ENCODE measurements around the gene PMF1.

PMF1 gene

DNA sequence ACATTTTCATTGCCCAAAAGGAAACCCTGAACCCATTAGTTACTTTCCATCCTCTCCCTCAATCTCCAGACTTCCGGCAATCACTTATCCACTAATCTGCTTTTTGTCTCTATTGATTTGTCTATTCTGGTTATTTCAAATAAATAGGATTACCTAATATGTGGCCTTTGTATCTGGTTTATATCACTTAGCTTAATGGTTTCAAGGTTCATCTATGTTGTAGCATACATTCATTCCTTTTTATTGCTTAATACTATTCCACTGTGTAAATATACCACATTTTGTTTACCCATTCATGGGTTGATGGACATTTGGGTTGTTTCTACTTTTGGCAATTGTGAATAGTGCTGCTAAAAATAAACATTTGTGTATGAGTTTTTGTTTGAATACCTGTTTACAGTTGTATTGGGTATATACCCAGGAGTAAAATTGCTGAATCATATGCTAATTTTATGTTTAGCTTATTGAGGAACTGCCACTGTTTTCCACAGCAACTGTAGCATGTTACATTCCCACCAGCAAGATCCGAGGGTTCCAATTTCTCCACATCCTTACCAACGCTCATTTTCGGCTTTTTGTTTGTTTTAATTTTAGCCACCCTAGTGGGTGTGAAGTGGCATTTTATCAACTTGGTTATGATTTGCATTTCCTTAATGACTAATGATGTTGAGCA lies 21.4 kb upstream of the PMF1 start (continued):
- TF ChIP-seq PATZ1 (CRISPR knock-in tag; IDR thresholded peaks at IDR 0.05; ENCODE audit: borderline replicate concordance) = no peak

DNA sequence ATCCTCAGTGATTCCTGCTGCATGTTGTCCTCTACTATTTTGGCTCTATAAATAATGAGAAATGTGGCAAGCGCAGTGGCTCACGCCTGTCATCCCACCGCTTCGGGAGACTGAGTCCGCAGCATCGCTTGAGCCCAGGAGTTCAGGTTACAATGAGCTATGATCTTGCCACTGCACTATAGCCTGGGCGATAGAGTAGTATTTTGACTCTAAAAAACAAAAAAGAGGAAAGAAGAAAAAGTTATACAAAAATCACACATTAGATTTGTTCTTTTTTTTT lies 19.7 kb upstream of the PMF1 start:
- ATAC-seq = no peak

GRCh38 chr1:156193488-156194299 lies 19.1 kb upstream of the PMF1 start, which contains the start of gene SLC25A44:
SLC25A44 (plus strand) TSS chr1:156194104; CDS start chr1:156199848, 5,744 bp downstream.
- TF ChIP-seq CSDC2 (CRISPR knock-in tag; IDR thresholded peaks at IDR 0.05) (no peak), TCF4 (CRISPR knock-in tag; IDR thresholded peaks at IDR 0.05; ENCODE audit: borderline replicate concordance) (no peak), ISL1 (CRISPR knock-in tag; IDR thresholded peaks at IDR 0.05) (no peak), OSR1 (CRISPR knock-in tag; IDR thresholded peaks at IDR 0.05) (no peak), GLIS3 (CRISPR knock-in tag; IDR thresholded peaks at IDR 0.05) (no peak), ZNF70 (CRISPR knock-in tag; IDR thresholded peaks at IDR 0.05) (no peak), PATZ1 (CRISPR knock-in tag; IDR thresholded peaks at IDR 0.05; ENCODE audit: borderline replicate concordance) (no peak)
- ATAC-seq = peak; percentile 99

More for the DNA sequence above, 19.7 kb upstream of the PMF1 start:
- TF ChIP-seq, protein P1, sequence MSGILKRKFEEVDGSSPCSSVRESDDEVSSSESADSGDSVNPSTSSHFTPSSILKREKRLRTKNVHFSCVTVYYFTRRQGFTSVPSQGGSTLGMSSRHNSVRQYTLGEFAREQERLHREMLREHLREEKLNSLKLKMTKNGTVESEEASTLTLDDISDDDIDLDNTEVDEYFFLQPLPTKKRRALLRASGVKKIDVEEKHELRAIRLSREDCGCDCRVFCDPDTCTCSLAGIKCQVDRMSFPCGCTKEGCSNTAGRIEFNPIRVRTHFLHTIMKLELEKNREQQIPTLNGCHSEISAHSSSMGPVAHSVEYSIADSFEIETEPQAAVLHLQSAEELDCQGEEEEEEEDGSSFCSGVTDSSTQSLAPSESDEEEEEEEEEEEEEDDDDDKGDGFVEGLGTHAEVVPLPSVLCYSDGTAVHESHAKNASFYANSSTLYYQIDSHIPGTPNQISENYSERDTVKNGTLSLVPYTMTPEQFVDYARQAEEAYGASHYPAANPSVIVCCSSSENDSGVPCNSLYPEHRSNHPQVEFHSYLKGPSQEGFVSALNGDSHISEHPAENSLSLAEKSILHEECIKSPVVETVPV (CRISPR knock-in tag; IDR thresholded peaks at IDR 0.05) = no peak
- TF ChIP-seq ESRRG (CRISPR knock-in tag; IDR thresholded peaks at IDR 0.05) (no peak), ZFP30 (CRISPR knock-in tag; IDR thresholded peaks at IDR 0.05) (no peak), ZFP3 (CRISPR knock-in tag; IDR thresholded peaks at IDR 0.05) (no peak), ZNF8 (CRISPR knock-in tag; IDR thresholded peaks at IDR 0.05) (no peak), ARNTL (CRISPR knock-in tag; IDR thresholded peaks at IDR 0.05; ENCODE audit: borderline replicate concordance, low read depth) (no peak), PPARA (CRISPR knock-in tag; IDR thresholded peaks at IDR 0.05; ENCODE audit: borderline replicate concordance) (no peak), TCF4 (CRISPR knock-in tag; IDR thresholded peaks at IDR 0.05; ENCODE audit: borderline replicate concordance) (no peak), BACH2 (CRISPR knock-in tag; IDR thresholded peaks at IDR 0.05; ENCODE audit: borderline replicate concordance) (no peak)

DNA sequence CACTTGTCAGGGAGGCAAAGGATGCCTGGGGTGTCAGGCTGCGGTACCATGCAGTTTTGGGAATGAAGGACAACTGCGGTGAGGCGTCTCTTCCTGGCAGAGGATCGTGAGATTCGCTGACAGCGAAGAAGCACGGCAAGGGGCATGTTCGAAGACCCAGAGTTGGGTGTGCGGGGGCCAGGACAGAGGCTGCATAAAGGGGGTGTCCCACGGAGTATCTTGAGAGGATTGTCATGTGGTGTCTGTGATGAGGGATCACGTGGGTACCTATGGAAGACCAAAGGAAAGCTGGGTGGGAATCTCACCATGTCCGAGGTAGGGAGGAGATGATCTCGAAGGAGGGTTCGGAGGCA lies 18.5 kb upstream of the PMF1 start:
- ATAC-seq = peak; percentile 27

More for the DNA sequence above, 18.5 kb upstream of the PMF1 start:
- TF ChIP-seq BACH2 (CRISPR knock-in tag; IDR thresholded peaks at IDR 0.05; ENCODE audit: borderline replicate concordance) = no peak
- TF ChIP-seq, protein P1 (CRISPR knock-in tag; IDR thresholded peaks at IDR 0.05) = no peak
- no peak for TF ChIP-seq ZNF8 (CRISPR knock-in tag; IDR thresholded peaks at IDR 0.05)
- no peak for TF ChIP-seq ZFP3 (CRISPR knock-in tag; IDR thresholded peaks at IDR 0.05)
- no peak for TF ChIP-seq RARB (CRISPR knock-in tag; IDR thresholded peaks at IDR 0.05)
- no peak for TF ChIP-seq ESRRG (CRISPR knock-in tag; IDR thresholded peaks at IDR 0.05)
- TF ChIP-seq GLIS3 (CRISPR knock-in tag; IDR thresholded peaks at IDR 0.05) = no peak
- no peak for TF ChIP-seq ZFP30 (CRISPR knock-in tag; IDR thresholded peaks at IDR 0.05)
- no peak for TF ChIP-seq PATZ1 (CRISPR knock-in tag; IDR thresholded peaks at IDR 0.05; ENCODE audit: borderline replicate concordance)
- TF ChIP-seq ARNTL (CRISPR knock-in tag; IDR thresholded peaks at IDR 0.05; ENCODE audit: borderline replicate concordance, low read depth) = no peak
- no peak for TF ChIP-seq TOX (CRISPR knock-in tag; IDR thresholded peaks at IDR 0.05; ENCODE audit: borderline replicate concordance)
- TF ChIP-seq SNAI2 (CRISPR knock-in tag; IDR thresholded peaks at IDR 0.05) = no peak
- no peak for TF ChIP-seq ZC3H10 (CRISPR knock-in tag; IDR thresholded peaks at IDR 0.05)
- TF ChIP-seq POU6F1 (CRISPR knock-in tag; IDR thresholded peaks at IDR 0.05; ENCODE audit: borderline replicate concordance, low read depth) = no peak
- TF ChIP-seq ISL1 (CRISPR knock-in tag; IDR thresholded peaks at IDR 0.05) = no peak

Measured in SK-N-SH treated with all-trans-retinoic acid at 6 μM for 48 hours (cell line).